ENCODE data around the gene SH2D4B. TPM values are rescaled to one million over a fixed set of nuclear protein-coding genes. Genes with fewer than 3 reads are reported as not detected.
A peak's percentile ranks its signal among the peaks of the same experiment; 100 is the strongest.

SH2D4B gene
- total and polyA plus RNA-seq, 2 of the 13 experiments (the other 11 are each of a cell fraction or from before 2014, with no cell fraction given) = not detected

DNA sequence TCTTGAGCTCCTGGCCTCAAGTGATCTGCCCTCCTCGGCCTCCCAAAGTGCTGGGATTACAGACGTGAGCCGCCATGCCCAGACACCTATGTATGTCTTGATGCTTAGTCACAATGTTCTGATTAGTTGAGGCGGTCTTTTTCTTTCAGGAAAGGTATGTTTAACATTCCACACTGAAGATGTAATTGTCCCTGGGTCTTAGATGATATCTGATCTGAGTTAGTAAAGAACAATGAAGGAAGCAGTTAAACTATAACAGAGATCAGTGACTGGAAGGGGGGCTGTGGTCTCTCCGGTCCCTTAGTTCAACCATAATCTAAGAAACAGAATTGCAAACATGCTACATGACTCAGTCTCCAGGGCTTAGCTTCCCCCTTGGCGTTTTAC lies 31.5 kb upstream of the SH2D4B start:
- H3K27me3 ChIP-seq (ENCODE audit: control insufficient read depth in 1 of 2, insufficient read depth in 2 of 2, low read length in 2 of 2) = no peaks in the 10 kb centered on the region
- in situ Hi-C loops (cut with HindIII; ENCODE audit: extremely low pct_ligation_motif_present, low pct_unique_long_range_greater_than_20kb) (loop anchor here (5.0 to 25.0 kb wide), 2 partner anchors 119 to 244 kb away; no protein-coding TSS in a partner anchor), intact Hi-C loops (cut with micrococcal nuclease; ENCODE audit: unreplicated experiment) (loop anchor here (1.0 kb wide), 1 partner anchor 62 kb away; no protein-coding TSS in a partner anchor)
- peaks cover 44% of the 10 kb centered on the region for H3K79me2 ChIP-seq (ENCODE audit: insufficient read depth, low read length)
- peak overlapping the region; percentile 37 for H3K4me2 ChIP-seq (ENCODE audit: low read depth, low read length)
- peaks cover 65% of the 10 kb centered on the region for H3K4me1 ChIP-seq (ENCODE audit: insufficient read depth, low read length)
- WGBS (ENCODE audit: low lambda C conversion rate) = 16% methylated on average over 6 of the region's 6 CpGs
- H4K20me1 ChIP-seq (ENCODE audit: insufficient read depth, low read length) = peaks cover 10% of the 10 kb centered on the region; the same call in 1 of the 2 replicates
- no peak overlapping the region; a peak in 1 of 6 replicates for H3K4me3 ChIP-seq (replicated peaks in 1 of 3; ENCODE audit: insufficient read depth in 1 of 3, low read depth in 2 of 3, low read length in 3 of 3)
- CTCF ChIA-PET (ENCODE audit: low intra/inter-chr PET ratio, low total read pairs) = interaction anchor here (1.8 to 3.2 kb wide), 2 partner anchors 61 to 123 kb away, joined by 9 to 65 read pairs; no protein-coding TSS in a partner anchor
- peak; percentile 87 for DNase-seq (ENCODE audit: low spot score)
- peak overlapping the region; percentile 54 for H3K27ac ChIP-seq (ENCODE audit: extremely low read length, insufficient read depth, low read length)
- peaks cover 15 to 34% of the 10 kb centered on the region in 2 experiments for H3K36me3 ChIP-seq (replicated peaks in 1 of 2; ENCODE audit: control insufficient read depth in 1 of 2, insufficient read depth in 2 of 2, low read length in 2 of 2)
- H3K9me3 ChIP-seq (ENCODE audit: low read length) = no peaks in the 10 kb centered on the region
- BruUV-seq (replicated peaks) = no TSS peak
- peak; percentile 53 for FAIRE-seq
- POLR2A ChIA-PET = interaction anchor here (0.9 to 3.9 kb wide), 11 partner anchors 13 to 233 kb away, joined by 3 to 58 read pairs (median 9); partner anchors contain the start of gene PRXL2A
- H3K9ac ChIP-seq (ENCODE audit: insufficient read depth, low read depth, low read length) = no peak overlapping the region; the same call in none of the 2 replicates
- peak; percentile 40 for ATAC-seq
- H2AFZ ChIP-seq (ENCODE audit: low read length) = no peak overlapping the region
- TF ChIP-seq, protein P1, sequence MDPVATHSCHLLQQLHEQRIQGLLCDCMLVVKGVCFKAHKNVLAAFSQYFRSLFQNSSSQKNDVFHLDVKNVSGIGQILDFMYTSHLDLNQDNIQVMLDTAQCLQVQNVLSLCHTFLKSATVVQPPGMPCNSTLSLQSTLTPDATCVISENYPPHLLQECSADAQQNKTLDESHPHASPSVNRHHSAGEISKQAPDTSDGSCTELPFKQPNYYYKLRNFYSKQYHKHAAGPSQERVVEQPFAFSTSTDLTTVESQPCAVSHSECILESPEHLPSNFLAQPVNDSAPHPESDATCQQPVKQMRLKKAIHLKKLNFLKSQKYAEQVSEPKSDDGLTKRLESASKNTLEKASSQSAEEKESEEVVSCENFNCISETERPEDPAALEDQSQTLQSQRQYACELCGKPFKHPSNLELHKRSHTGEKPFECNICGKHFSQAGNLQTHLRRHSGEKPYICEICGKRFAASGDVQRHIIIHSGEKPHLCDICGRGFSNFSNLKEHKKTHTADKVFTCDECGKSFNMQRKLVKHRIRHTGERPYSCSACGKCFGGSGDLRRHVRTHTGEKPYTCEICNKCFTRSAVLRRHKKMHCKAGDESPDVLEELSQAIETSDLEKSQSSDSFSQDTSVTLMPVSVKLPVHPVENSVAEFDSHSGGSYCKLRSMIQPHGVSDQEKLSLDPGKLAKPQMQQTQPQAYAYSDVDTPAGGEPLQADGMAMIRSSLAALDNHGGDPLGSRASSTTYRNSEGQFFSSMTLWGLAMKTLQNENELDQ (CRISPR knock-in tag; IDR thresholded peaks at IDR 0.05; ENCODE audit: borderline replicate concordance) = no peak
- 0 out of 2 replicates have a peak, but pooled peaks have one; percentile 50 for TF ChIP-seq ZSCAN30 (CRISPR knock-in tag; IDR thresholded peaks at IDR 0.05)
- TF ChIP-seq ZNF776 (CRISPR knock-in tag; IDR thresholded peaks at IDR 0.05) = no peak
- TF ChIP-seq, protein P2, sequence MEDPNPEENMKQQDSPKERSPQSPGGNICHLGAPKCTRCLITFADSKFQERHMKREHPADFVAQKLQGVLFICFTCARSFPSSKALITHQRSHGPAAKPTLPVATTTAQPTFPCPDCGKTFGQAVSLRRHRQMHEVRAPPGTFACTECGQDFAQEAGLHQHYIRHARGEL (CRISPR knock-in tag; IDR thresholded peaks at IDR 0.05) = no peak
- no peak for TF ChIP-seq FOXK1 (CRISPR knock-in tag; IDR thresholded peaks at IDR 0.05; ENCODE audit: borderline replicate concordance, low read depth)
- peak; percentile 16; the same call in 1 of the 2 replicates for TF ChIP-seq NCOA2 (CRISPR knock-in tag; IDR thresholded peaks at IDR 0.05)
- TF ChIP-seq FIP1L1 (IDR thresholded peaks at IDR 0.05; ENCODE audit: borderline replicate concordance, insufficient read depth, low read depth, low read length) = no peak
- TF ChIP-seq, protein P3, sequence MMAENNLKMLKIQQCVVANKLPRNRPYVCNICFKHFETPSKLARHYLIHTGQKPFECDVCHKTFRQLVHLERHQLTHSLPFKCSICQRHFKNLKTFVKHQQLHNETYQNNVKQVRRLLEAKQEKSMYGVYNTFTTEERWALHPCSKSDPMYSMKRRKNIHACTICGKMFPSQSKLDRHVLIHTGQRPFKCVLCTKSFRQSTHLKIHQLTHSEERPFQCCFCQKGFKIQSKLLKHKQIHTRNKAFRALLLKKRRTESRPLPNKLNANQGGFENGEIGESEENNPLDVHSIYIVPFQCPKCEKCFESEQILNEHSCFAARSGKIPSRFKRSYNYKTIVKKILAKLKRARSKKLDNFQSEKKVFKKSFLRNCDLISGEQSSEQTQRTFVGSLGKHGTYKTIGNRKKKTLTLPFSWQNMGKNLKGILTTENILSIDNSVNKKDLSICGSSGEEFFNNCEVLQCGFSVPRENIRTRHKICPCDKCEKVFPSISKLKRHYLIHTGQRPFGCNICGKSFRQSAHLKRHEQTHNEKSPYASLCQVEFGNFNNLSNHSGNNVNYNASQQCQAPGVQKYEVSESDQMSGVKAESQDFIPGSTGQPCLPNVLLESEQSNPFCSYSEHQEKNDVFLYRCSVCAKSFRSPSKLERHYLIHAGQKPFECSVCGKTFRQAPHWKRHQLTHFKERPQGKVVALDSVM (CRISPR knock-in tag; IDR thresholded peaks at IDR 0.05) = peak; percentile 33; the same call in 1 of the 2 replicates
- TF ChIP-seq SIX4 (CRISPR knock-in tag; IDR thresholded peaks at IDR 0.05) = peak; percentile 56; the same call in 1 of the 2 replicates
- peak; percentile 45; the same call in 1 of the 2 replicates for TF ChIP-seq SIX1 (CRISPR knock-in tag; IDR thresholded peaks at IDR 0.05; ENCODE audit: borderline replicate concordance)
- no peak for TF ChIP-seq GLI4 (CRISPR knock-in tag; IDR thresholded peaks at IDR 0.05; ENCODE audit: borderline replicate concordance)
- TF ChIP-seq NFIB (CRISPR knock-in tag; IDR thresholded peaks at IDR 0.05; ENCODE audit: borderline replicate concordance) = no peak
- TF ChIP-seq EEA1 (CRISPR knock-in tag; IDR thresholded peaks at IDR 0.05; ENCODE audit: borderline replicate concordance) = no peak
- TF ChIP-seq DR1 (CRISPR knock-in tag; IDR thresholded peaks at IDR 0.05) = no peak
- 0 out of 2 replicates have a peak, but pooled peaks have one; percentile 8 for TF ChIP-seq POGZ (CRISPR knock-in tag; IDR thresholded peaks at IDR 0.05)
- TF ChIP-seq SKI (IDR thresholded peaks at IDR 0.05; ENCODE audit: partially characterized antibody) = no peak
- TF ChIP-seq LCORL (IDR thresholded peaks at IDR 0.05) = no peak
- 0 out of 2 replicates have a peak, but pooled peaks have one; percentile 8 for TF ChIP-seq LCORL (CRISPR knock-in tag; IDR thresholded peaks at IDR 0.05)
- 0 out of 2 replicates have a peak, but pooled peaks have one; percentile 30 for TF ChIP-seq SOX13 (IDR thresholded peaks at IDR 0.05)
- TF ChIP-seq SOX13 (CRISPR knock-in tag; conservative IDR thresholded peaks at IDR 0.05 in 1 of 2, IDR thresholded peaks at IDR 0.05 in 1 of 2) = peak in 1 of 2 experiments; percentile 94; a peak in 2 of 4 replicates

Data from HepG2 (cell line).